ENCODE data around the gene PBX4.

The PBX4 gene

GRCh38 chr19:19636573-19637185 is 18.2 kb upstream of the PBX4 start:
- no peak for DNase-seq (ENCODE audit: low read depth)
- no peak overlapping the region for H3K4me3 ChIP-seq (ENCODE audit: low read depth, low read length)

GRCh38 chr19:19635313-19635702 is 16.8 kb upstream of the PBX4 start:
- no peak for DNase-seq (ENCODE audit: low read depth)

More at GRCh38 chr19:19636573-19637185, 18.2 kb upstream of the PBX4 start:
- no peak for TF ChIP-seq POLR2A (IDR thresholded peaks at IDR 0.05; ENCODE audit: extremely low read depth, insufficient read length)
- TF ChIP-seq MYC (IDR thresholded peaks at IDR 0.05; ENCODE audit: low read depth, low read length), result no peak
- TF ChIP-seq CTCF (IDR thresholded peaks at IDR 0.05; ENCODE audit: low read depth, low read length), result no peak
- no peak for TF ChIP-seq MAX (IDR thresholded peaks at IDR 0.05; ENCODE audit: low read depth, low read length)

GRCh38 chr19:19634516-19635312 is 16.2 kb upstream of the PBX4 start:
- H3K4me3 ChIP-seq (ENCODE audit: low read depth, low read length), result no peak overlapping the region
- no peak for DNase-seq (ENCODE audit: low read depth)
- TF ChIP-seq MYC (IDR thresholded peaks at IDR 0.05; ENCODE audit: low read depth, low read length) (no peak), POLR2A (IDR thresholded peaks at IDR 0.05; ENCODE audit: extremely low read depth, insufficient read length) (no peak), MAX (IDR thresholded peaks at IDR 0.05; ENCODE audit: low read depth, low read length) (no peak), CTCF (IDR thresholded peaks at IDR 0.05; ENCODE audit: low read depth, low read length) (no peak)

More at GRCh38 chr19:19635313-19635702, 16.8 kb upstream of the PBX4 start:
- no peak for TF ChIP-seq MYC (IDR thresholded peaks at IDR 0.05; ENCODE audit: low read depth, low read length)
- TF ChIP-seq POLR2A (IDR thresholded peaks at IDR 0.05; ENCODE audit: extremely low read depth, insufficient read length), result no peak
- no peak for TF ChIP-seq CTCF (IDR thresholded peaks at IDR 0.05; ENCODE audit: low read depth, low read length)
- no peak overlapping the region for H3K4me3 ChIP-seq (ENCODE audit: low read depth, low read length)

GRCh38 chr19:19633711-19634515 is 15.4 kb upstream of the PBX4 start:
- H3K4me3 ChIP-seq (ENCODE audit: low read depth, low read length), result no peak overlapping the region
- no peak for DNase-seq (ENCODE audit: low read depth)
- TF ChIP-seq MYC (IDR thresholded peaks at IDR 0.05; ENCODE audit: low read depth, low read length) (no peak), CTCF (IDR thresholded peaks at IDR 0.05; ENCODE audit: low read depth, low read length) (no peak), MAX (IDR thresholded peaks at IDR 0.05; ENCODE audit: low read depth, low read length) (no peak), POLR2A (IDR thresholded peaks at IDR 0.05; ENCODE audit: extremely low read depth, insufficient read length) (no peak)

- peak; percentile 1 for DNase-seq (ENCODE audit: low read depth)
- H3K4me3 ChIP-seq (ENCODE audit: low read depth, low read length), result no peak overlapping the region
- no peak for TF ChIP-seq POLR2A (IDR thresholded peaks at IDR 0.05; ENCODE audit: extremely low read depth, insufficient read length)
- TF ChIP-seq MYC (IDR thresholded peaks at IDR 0.05; ENCODE audit: low read depth, low read length), result no peak
- TF ChIP-seq MAX (IDR thresholded peaks at IDR 0.05; ENCODE audit: low read depth, low read length), result no peak
- TF ChIP-seq CTCF (IDR thresholded peaks at IDR 0.05; ENCODE audit: low read depth, low read length), result no peak
These were observed 14.2 kb upstream of the PBX4 start for GRCh38 chr19:19632661-19633060.

All from NB4 (cell line).